ENCODE measurements around the gene CASKIN1. TPM values are rescaled to one million over a fixed set of nuclear protein-coding genes. Genes with fewer than 3 reads are reported as not detected.

Gene CASKIN1
- total and polyA plus RNA-seq, 2 of the 8 experiments (the other 6 are each of a cell fraction or from before 2014, with no cell fraction given): 1.2 to 6.4 TPM

DNA sequence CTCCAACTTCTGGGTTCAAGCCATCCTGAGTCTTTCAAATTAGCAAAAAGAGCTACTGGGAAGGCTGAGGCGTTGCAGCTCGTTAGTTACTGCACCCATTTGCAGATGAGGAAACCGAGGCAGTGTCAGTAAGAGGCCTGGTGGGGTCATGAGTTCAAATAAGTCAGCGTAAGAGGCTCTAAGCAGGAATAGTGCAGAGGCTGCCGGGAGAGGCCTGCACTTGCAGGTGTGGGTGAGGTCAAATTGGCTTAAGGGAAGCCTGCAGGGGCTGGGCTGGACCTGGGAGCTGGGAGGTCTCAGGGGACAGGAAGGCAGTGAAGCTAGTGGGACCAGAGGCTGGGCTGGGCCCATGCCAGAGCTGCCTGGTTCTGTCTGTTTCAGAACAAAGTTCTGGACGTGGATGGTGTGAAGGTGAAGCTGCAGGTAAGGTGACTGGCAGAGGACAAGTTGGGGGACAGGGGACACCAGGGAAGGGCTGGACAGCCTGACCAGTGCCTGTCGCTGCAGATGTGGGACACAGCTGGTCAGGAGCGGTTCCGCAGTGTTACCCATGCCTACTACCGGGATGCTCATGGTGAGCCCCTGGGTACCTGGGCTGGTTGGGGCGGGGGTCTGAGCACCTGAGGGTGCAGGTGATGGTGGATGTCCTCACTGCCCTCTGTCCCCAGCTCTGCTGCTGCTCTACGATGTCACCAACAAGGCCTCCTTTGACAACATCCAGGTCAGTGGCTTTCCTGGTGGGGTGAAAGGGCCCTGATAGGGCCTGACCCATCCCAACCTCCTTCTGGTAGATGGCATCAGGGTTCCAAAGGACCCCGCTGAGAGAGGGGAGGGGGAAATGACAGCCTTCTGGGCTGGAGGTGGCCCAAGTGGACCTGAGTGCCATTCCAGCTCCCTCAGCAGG is 45.0 kb downstream of the CASKIN1 start:
- Histone ChIP-seq H3K9ac (replicated peaks in 1 of 4; ENCODE audit: extremely low read depth in 1 of 4, low read depth in 3 of 4, low read length in 3 of 4) (peak overlapping the region in 1 of 4 experiments; percentile 20; a peak in 2 of 7 replicates), H3K14ac (ENCODE audit: insufficient read length) (no peak overlapping the region), H3K36me3 (ENCODE audit: control insufficient read depth in 2 of 4, insufficient read depth in 4 of 4, low read length in 3 of 4) (peaks cover 5 to 35% (median 13%) of the 10 kb centered on the region in 4 experiments; a peak in 7 of 8 replicates), H2BK120ac (replicated peaks; ENCODE audit: low read depth, low read length) (no peak overlapping the region), H3K79me1 (ENCODE audit: low read depth, low read length) (no peaks in the 10 kb centered on the region; the same call in 1 of the 2 replicates), H2BK15ac (ENCODE audit: low read length) (no peak overlapping the region), H3K27me3 (replicated peaks in 1 of 4; ENCODE audit: control insufficient read depth in 3 of 4, extremely low read depth in 1 of 4, insufficient read depth in 3 of 4, low read length in 3 of 4) (peaks cover 0 to 2% (median 0%) of the 10 kb centered on the region in 4 experiments; a peak in 2 of 7 replicates), H4K91ac (replicated peaks; ENCODE audit: insufficient read length, low read length) (no peak overlapping the region), H2BK12ac (ENCODE audit: low read depth, low read length) (no peak overlapping the region), H3K23me2 (ENCODE audit: low read depth, low read length) (peaks cover 35% of the 10 kb centered on the region; the same call in 1 of the 2 replicates), H4K8ac (ENCODE audit: extremely low read depth, insufficient read depth, low read length) (0 out of 2 replicates have a peak overlapping the region, but pooled peaks have one; percentile 45), H3K4me2 (ENCODE audit: insufficient read depth in 1 of 2, low read depth in 2 of 2, low read length in 2 of 2) (peak overlapping the region; percentile 94 to 97), H3K79me2 (ENCODE audit: control insufficient read depth in 1 of 2, insufficient read depth in 2 of 2, low read length in 2 of 2) (peaks cover 12 to 36% of the 10 kb centered on the region in 2 experiments), H3K23ac (ENCODE audit: insufficient read length) (no peak overlapping the region), H2BK20ac (ENCODE audit: low read length) (no peak overlapping the region), H2BK5ac (ENCODE audit: low read depth, low read length) (peak overlapping the region; percentile 67; the same call in 1 of the 2 replicates), H3K18ac (ENCODE audit: extremely low read depth, low read length) (peak overlapping the region; percentile 38; the same call in 1 of the 2 replicates), H3K4me3 (ENCODE audit: extremely low read depth in 1 of 4, insufficient read depth in 2 of 4, low read depth in 3 of 4, low read length in 4 of 4) (peak overlapping the region in 1 of 4 experiments; percentile 85; a peak in 3 of 8 replicates), H2AFZ (ENCODE audit: low read length) (no peak overlapping the region), H3K27ac (ENCODE audit: low read depth, low read length) (no peak overlapping the region; the same call in 1 of the 2 replicates), H3K4me1 (replicated peaks in 1 of 4; ENCODE audit: control insufficient read depth in 3 of 4, insufficient read depth in 4 of 4, low read length in 3 of 4) (peaks cover 3 to 36% (median 27%) of the 10 kb centered on the region in 4 experiments), H3K4ac (replicated peaks; ENCODE audit: insufficient read length, low read depth, low read length) (no peak overlapping the region), H2AK5ac (ENCODE audit: low read depth, low read length) (no peak overlapping the region), H4K20me1 (replicated peaks in 1 of 2; ENCODE audit: control insufficient read depth in 1 of 2, insufficient read depth in 2 of 2, low read length in 2 of 2) (peaks cover 11 to 47% of the 10 kb centered on the region in 2 experiments), H4K5ac (ENCODE audit: insufficient read length, low read depth, low read length) (no peak overlapping the region), H3K9me3 (ENCODE audit: insufficient read depth in 2 of 2, low read depth in 1 of 2, low read length in 1 of 2) (no peaks in the 10 kb centered on the region), H3K56ac (replicated peaks; ENCODE audit: insufficient read length, low read depth, low read length) (no peak overlapping the region)
- 53% methylated on average over 13 of the region's 13 CpGs; no CpG with 5 or more reads in 1 of the 2 experiments for WGBS, 2 experiments (ENCODE audit: extremely low coverage in 1 of 2, insufficient coverage in 1 of 2, insufficient read length in 1 of 2, insufficient replicate concordance in 2 of 2, low coverage in 1 of 2, low lambda C conversion rate in 2 of 2, missing lambda C conversion rate in 1 of 2)
- ChIA-PET POLR2A (ENCODE audit: partially characterized antibody) (interaction anchor here (0.6 to 15.0 kb wide), 39 partner anchors 8 to 364 kb away, joined by 3 to 312 read pairs (median 4); partner anchors contain the start of genes BRICD5, MLST8, NOXO1 and NPW), CTCF (ENCODE audit: partially characterized antibody) (interaction anchor here (0.6 to 4.4 kb wide), 12 partner anchors 8 to 854 kb away, joined by 3 to 24 read pairs (median 4); partner anchors contain the start of gene TSC2)
- DNase-seq (ENCODE audit: low read depth in 1 of 2, low spot score in 2 of 2): peak in 1 of 2 experiments; percentile 73
- TF ChIP-seq CTBP2 (IDR thresholded peaks at IDR 0.05; ENCODE audit: borderline replicate concordance, insufficient read depth, insufficient read length, low read length) (peak; percentile 13), SIRT6 (IDR thresholded peaks at IDR 0.05; ENCODE audit: low read length) (peak; percentile 30), POLR2A (IDR thresholded peaks at IDR 0.05; ENCODE audit: control extremely low read depth in 1 of 2, low read depth in 2 of 2, low read length in 2 of 2) (peak in 1 of 2 experiments; percentile 98; a peak in 2 of 3 replicates), HDAC6 (IDR thresholded peaks at IDR 0.05; ENCODE audit: low read depth, low read length) (no peak), POLR2AphosphoS5 (IDR thresholded peaks at IDR 0.05; ENCODE audit: low read depth, low read length) (peak; percentile 95), TAF7 (optimal IDR thresholded peaks at IDR 0.05; ENCODE audit: borderline replicate concordance, low read depth, low read length) (peak; percentile 58), SP1 (IDR thresholded peaks at IDR 0.05; ENCODE audit: low read depth, low read length) (no peak)
- no peak for FAIRE-seq

All from H1 (cell line).